HCT116 (cell line): Measurements from ENCODE around the gene NTNG1. TPM values are rescaled to one million over a fixed set of nuclear protein-coding genes. Genes with fewer than 3 reads are reported as not detected.

Experiments used
- ATAC-seq: fragments of 200-7000 bp; cut with Tn5 transposase; 2 replicates; pipeline ENCODE4 v1.9.1; 2020; ENCODE audit warnings: mild to moderate bottlenecking, moderate library complexity
- BruUV-seq: library from RNA; stranded (reverse); fragments of 400-500 nt; replicated peaks from 2 replicates; lab custom pipeline; 2021; lab: Mats Ljungman, UMichigan
- CTCF ChIA-PET: fragments of 300-600 bp; sonication (Branson Sonifier 250); formaldehyde crosslinking; loops from one replicate; lab custom pipeline; 2021; ENCODE audit warnings: antibody characterized with exemption; lab: Charles Lee
- POLR2A ChIA-PET: fragments of 300-600, 350-600 bp; sonication (Branson Sonifier 250); formaldehyde crosslinking; loops from one replicate; lab custom pipeline; 2021; ENCODE audit warnings: antibody characterized with exemption; lab: Charles Lee
- RAD21 ChIA-PET, 2 experiments: fragments of 300-600 bp; sonication (Branson Sonifier 250); formaldehyde crosslinking; loops; one replicate each; lab custom pipeline; 2023; ENCODE audit warnings: low total read pairs in 2 of 2; ENCODE audit not compliant: uncharacterized antibody in 2 of 2, unreplicated experiment in 2 of 2, low non-redundant PET in 1 of 2; lab: Charles Lee
- DNase-seq: peaks from one replicate; pipeline ENCODE4 v3.0.0-alpha.2; 2010; ENCODE audit warnings: low read depth, low spot score
- H2AFZ ChIP-seq: fragments of 200-600 bp; shearing (Covaris generic), sonication (generic); 2 replicates; pipeline ENCODE4 v1.6.1; 2017; ENCODE audit warnings: low read depth, mixed run types, mixed read lengths, antibody characterized with exemption, low read length; ENCODE audit not compliant: poor library complexity, severe bottlenecking
- H3K27ac ChIP-seq: 2 replicates; pipeline ENCODE4 v1.5.1; 2012; ENCODE audit warnings: low read depth, low read length
- H3K27me3 ChIP-seq: fragments of 200-600 bp; sonication (generic); 2 replicates; pipeline ENCODE4 v1.6.1; 2016; ENCODE audit warnings: mixed run types, low read length, mixed read lengths; ENCODE audit not compliant: insufficient read depth
- H3K36me3 ChIP-seq, 2 experiments: fragments of 200-500 bp in 1 of 2; fragments of 200-600 bp in 1 of 2; sonication (Bioruptor generic) in 1 of 2; sonication (generic) in 1 of 2; 2 replicates each; pipeline versions ENCODE4 v1.5.1 to v1.6.1; 2014 to 2016; ENCODE audit warnings: low read length in 2 of 2, inconsistent platforms in 1 of 2, mixed read lengths in 1 of 2, mixed run types in 1 of 2; ENCODE audit not compliant: insufficient read depth in 2 of 2, control insufficient read depth in 1 of 2
- H3K4me1 ChIP-seq, 2 experiments: fragments of 200-600 bp in 1 of 2; sonication (generic) in 1 of 2; 2 replicates each; pipeline versions ENCODE4 v1.5.1 to v1.6.1; 2012 to 2017; ENCODE audit warnings: low read length in 2 of 2, inconsistent platforms in 1 of 2, mild to moderate bottlenecking in 1 of 2, mixed read lengths in 1 of 2, mixed run types in 1 of 2, moderate library complexity in 1 of 2; ENCODE audit not compliant: insufficient read depth in 2 of 2, control insufficient read depth in 1 of 2
- H3K4me2 ChIP-seq: fragments of 200-600 bp; sonication (generic); 2 replicates; pipeline ENCODE4 v1.6.1; 2017; ENCODE audit warnings: mixed run types, low read length, mixed read lengths
- H3K4me3 ChIP-seq, 2 experiments: fragments of 200-600 bp in 1 of 2; sonication (generic) in 1 of 2; replicated peaks in 1 of 2; 2 replicates each; pipeline ENCODE4 v1.5.1; 2011 to 2016; ENCODE audit warnings: low read length in 2 of 2, control low read depth in 1 of 2, low read depth in 1 of 2, mild to moderate bottlenecking in 1 of 2, mixed read lengths in 1 of 2, mixed run types in 1 of 2
- H3K79me2 ChIP-seq: fragments of 200-600 bp; sonication (generic); 2 replicates; pipeline ENCODE4 v1.6.1; 2017; ENCODE audit warnings: mild to moderate bottlenecking, mixed run types, low read length, moderate library complexity, mixed read lengths; ENCODE audit not compliant: insufficient read depth
- H3K9ac ChIP-seq: fragments of 200-600 bp; sonication (generic); 2 replicates; pipeline ENCODE4 v1.6.1; 2016; ENCODE audit warnings: low read length, mixed read lengths
- H3K9me2 ChIP-seq: fragments of 200-600 bp; sonication (generic), shearing (Covaris generic); 2 replicates; pipeline ENCODE4 v1.6.1; 2017; ENCODE audit warnings: mixed run types, mild to moderate bottlenecking, moderate library complexity; ENCODE audit not compliant: insufficient read depth
- H3K9me3 ChIP-seq, 2 experiments: fragments of 200-500 bp in 1 of 2; fragments of 200-600 bp in 1 of 2; sonication (Bioruptor generic) in 1 of 2; sonication (generic) in 1 of 2; 2 replicates each; pipeline ENCODE4 v1.6.1; 2014 to 2017; ENCODE audit warnings: low read length in 2 of 2, mixed read lengths in 2 of 2, inconsistent platforms in 1 of 2, low read depth in 1 of 2, mild to moderate bottlenecking in 1 of 2, mixed run types in 1 of 2, moderate library complexity in 1 of 2; ENCODE audit not compliant: control insufficient read depth in 1 of 2, insufficient read depth in 1 of 2
- H4K20me1 ChIP-seq: fragments of 200-600 bp; sonication (generic), shearing (Covaris generic); 2 replicates; pipeline ENCODE4 v1.6.1; 2017; ENCODE audit warnings: mixed run types, mild to moderate bottlenecking, moderate library complexity; ENCODE audit not compliant: insufficient read depth
- CBX3 ChIP-seq: IDR thresholded peaks from 2 replicates; pipeline ENCODE4 v1.6.1; 2012; ENCODE audit warnings: low read depth
- CEBPB ChIP-seq: IDR thresholded peaks from 2 replicates; pipeline ENCODE4 v1.6.1; 2012; ENCODE audit warnings: low read depth
- EGR1 ChIP-seq: IDR thresholded peaks from 2 replicates; pipeline ENCODE4 v1.6.1; 2012; ENCODE audit warnings: low read depth
- ELF1 ChIP-seq: IDR thresholded peaks from 2 replicates; pipeline ENCODE4 v1.6.1; 2012; ENCODE audit warnings: low read depth, borderline replicate concordance
- EZH2 ChIP-seq: fragments of 200-600 bp; sonication (generic); IDR thresholded peaks from 2 replicates; pipeline ENCODE4 v1.6.1; 2017; ENCODE audit warnings: antibody characterized with exemption, mixed run types
- JUND ChIP-seq: IDR thresholded peaks from 2 replicates; pipeline ENCODE4 v1.6.1; 2012
- RAD21 ChIP-seq: IDR thresholded peaks from 2 replicates; pipeline ENCODE4 v1.6.1; 2012; ENCODE audit warnings: low read depth, mild to moderate bottlenecking
- SIN3A ChIP-seq: IDR thresholded peaks from 2 replicates; pipeline ENCODE4 v1.6.1; 2012; ENCODE audit warnings: low read depth
- SP1 ChIP-seq: IDR thresholded peaks from 2 replicates; pipeline ENCODE4 v1.6.1; 2012; ENCODE audit warnings: low read depth
- TCF7L2 ChIP-seq: IDR thresholded peaks from 2 replicates; pipeline ENCODE4 v1.7.0; 2011; ENCODE audit warnings: borderline replicate concordance, inconsistent platforms; ENCODE audit not compliant: insufficient read depth, insufficient read length; ENCODE audit errors: extremely low read depth
- ZFX ChIP-seq: fragments of 450-650 bp; IDR thresholded peaks from 2 replicates; pipeline ENCODE4 v1.6.1; 2017
- intact Hi-C: fragments of 100-400 bp; cut with micrococcal nuclease; formaldehyde crosslinking; loops from 2 replicates; pipeline ENCODE4 v1.10.0; 2022
- total RNA-seq: library from RNA; stranded (reverse); gene quantifications from one replicate; pipeline ENCODE4 v1.2.1, GENCODE V29; 2021; ENCODE audit not compliant: unreplicated experiment
- TF ChIP-seq, protein P1 (sequence below): IDR thresholded peaks from 2 replicates; pipeline ENCODE4 v1.6.1; 2012
- TF ChIP-seq, protein P2 (sequence below): IDR thresholded peaks from 2 replicates; pipeline ENCODE4 v1.6.1; 2011; ENCODE audit warnings: mild to moderate bottlenecking, low read length, moderate library complexity; ENCODE audit not compliant: insufficient replicate concordance; ENCODE audit errors: extremely low read depth
- TF ChIP-seq, protein P3 (sequence below), 3 experiments: fragments of 200-600 bp in 1 of 3; sonication (generic) in 1 of 3; IDR thresholded peaks in 2 of 3; conservative IDR thresholded peaks in 1 of 3; 2 replicates each; pipeline ENCODE4 v1.5.1; 2012 to 2017; ENCODE audit warnings: low read depth in 2 of 3, low read length in 2 of 3, antibody characterized with exemption in 1 of 3, borderline replicate concordance in 1 of 3, control low read depth in 1 of 3, mild to moderate bottlenecking in 1 of 3, mixed read lengths in 1 of 3, mixed run types in 1 of 3, moderate library complexity in 1 of 3; ENCODE audit not compliant: insufficient read depth in 1 of 3

NTNG1 gene
- total RNA-seq, 1 experiment from 2014 or later, result not detected

DNA sequence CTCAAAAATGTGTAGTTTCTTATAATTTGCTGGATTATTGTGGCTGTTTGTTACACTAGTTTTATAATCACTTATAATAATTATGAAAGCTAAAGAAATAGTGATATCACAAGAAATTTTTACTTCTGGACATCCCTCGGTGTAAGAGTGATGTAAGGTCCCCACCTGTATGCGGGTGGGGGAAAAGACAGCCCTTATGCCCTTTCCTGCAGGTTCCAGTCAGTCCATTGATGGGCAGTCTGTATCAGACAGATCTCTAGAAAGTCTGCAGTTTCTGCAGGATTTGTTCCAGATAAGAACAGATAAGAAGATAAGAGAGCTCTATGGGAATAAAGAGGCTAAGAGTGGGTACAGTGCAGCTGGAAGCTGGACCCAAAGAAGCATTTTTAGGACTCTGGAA is 89.3 kb downstream of the NTNG1 start (continued):
- TF ChIP-seq, protein P1, sequence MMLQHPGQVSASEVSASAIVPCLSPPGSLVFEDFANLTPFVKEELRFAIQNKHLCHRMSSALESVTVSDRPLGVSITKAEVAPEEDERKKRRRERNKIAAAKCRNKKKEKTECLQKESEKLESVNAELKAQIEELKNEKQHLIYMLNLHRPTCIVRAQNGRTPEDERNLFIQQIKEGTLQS, result no peak
- no peak for TF ChIP-seq ELF1

DNA sequence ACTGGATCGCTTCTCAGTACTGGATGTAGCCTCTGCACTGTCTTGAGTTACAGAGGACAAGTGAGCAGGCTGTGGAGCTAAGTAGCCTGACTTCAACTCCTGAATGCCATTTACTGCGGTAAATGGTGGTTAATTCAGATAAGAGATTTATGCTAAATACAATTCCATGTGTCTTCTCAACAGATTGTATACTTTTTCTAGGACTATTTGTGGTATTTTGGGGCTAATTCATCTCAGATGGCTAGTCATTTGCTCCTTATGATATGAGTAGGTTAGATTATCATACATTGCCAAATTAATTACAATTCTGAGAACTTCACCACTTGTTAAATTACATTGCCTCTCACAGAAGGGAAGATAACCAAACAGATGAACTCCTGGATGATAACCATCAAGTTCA is 90.5 kb downstream of the NTNG1 start:
- BruUV-seq, result no TSS peak
- H4K20me1 ChIP-seq, result no peaks in the 10 kb centered on the region
- no peak overlapping the region for H3K27ac ChIP-seq
- TF ChIP-seq TCF7L2, result no peak
- TF ChIP-seq, protein P2, sequence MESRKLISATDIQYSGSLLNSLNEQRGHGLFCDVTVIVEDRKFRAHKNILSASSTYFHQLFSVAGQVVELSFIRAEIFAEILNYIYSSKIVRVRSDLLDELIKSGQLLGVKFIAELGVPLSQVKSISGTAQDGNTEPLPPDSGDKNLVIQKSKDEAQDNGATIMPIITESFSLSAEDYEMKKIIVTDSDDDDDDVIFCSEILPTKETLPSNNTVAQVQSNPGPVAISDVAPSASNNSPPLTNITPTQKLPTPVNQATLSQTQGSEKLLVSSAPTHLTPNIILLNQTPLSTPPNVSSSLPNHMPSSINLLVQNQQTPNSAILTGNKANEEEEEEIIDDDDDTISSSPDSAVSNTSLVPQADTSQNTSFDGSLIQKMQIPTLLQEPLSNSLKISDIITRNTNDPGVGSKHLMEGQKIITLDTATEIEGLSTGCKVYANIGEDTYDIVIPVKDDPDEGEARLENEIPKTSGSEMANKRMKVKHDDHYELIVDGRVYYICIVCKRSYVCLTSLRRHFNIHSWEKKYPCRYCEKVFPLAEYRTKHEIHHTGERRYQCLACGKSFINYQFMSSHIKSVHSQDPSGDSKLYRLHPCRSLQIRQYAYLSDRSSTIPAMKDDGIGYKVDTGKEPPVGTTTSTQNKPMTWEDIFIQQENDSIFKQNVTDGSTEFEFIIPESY, result no peak
- POLR2A ChIA-PET, result no interaction called here
- no peaks in the 10 kb centered on the region for H3K79me2 ChIP-seq
- intact Hi-C loops, result no loop called here
- no peak overlapping the region for H3K4me3 ChIP-seq
- no peaks in the 10 kb centered on the region for H3K4me1 ChIP-seq
- CTCF ChIA-PET, result no interaction called here
- no peak overlapping the region for H3K9ac ChIP-seq
- DNase-seq (no peak), ATAC-seq (no peak)
- H3K27me3 ChIP-seq, result no peaks in the 10 kb centered on the region
- H3K36me3 ChIP-seq, result no peaks in the 10 kb centered on the region
- H3K9me2 ChIP-seq, result no peaks in the 10 kb centered on the region
- RAD21 ChIA-PET, result no interaction called here
- H3K4me2 ChIP-seq, result no peak overlapping the region
- H2AFZ ChIP-seq, result no peak overlapping the region
- peaks cover 5 to 34% of the 10 kb centered on the region in 2 experiments; a peak in 2 of 4 replicates for H3K9me3 ChIP-seq

DNA sequence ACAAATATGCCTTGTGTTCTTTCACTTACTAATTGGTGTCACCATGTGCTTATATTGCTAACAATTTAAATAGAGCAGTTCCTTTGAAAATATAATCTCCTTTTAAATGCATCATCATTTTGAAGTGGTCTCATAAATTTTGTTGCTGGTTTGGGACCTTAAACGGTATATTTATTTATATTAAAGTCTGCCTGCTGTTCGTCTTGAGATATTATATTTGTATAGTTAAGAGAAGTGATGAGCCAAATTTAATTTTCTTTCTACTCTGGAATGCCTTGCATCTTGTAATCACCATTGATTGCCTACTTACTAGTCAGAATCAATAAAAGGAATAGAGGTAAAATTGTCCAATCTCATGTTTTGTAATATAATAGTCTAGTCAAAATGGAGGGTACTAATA is 91.6 kb downstream of the NTNG1 start:
- Histone ChIP-seq H4K20me1 (no peaks in the 10 kb centered on the region), H3K79me2 (no peaks in the 10 kb centered on the region), H3K27ac (no peak overlapping the region), H3K4me2 (no peak overlapping the region), H3K4me1 (no peaks in the 10 kb centered on the region), H3K9ac (no peak overlapping the region), H3K4me3 (no peak overlapping the region), H3K27me3 (no peaks in the 10 kb centered on the region), H3K9me3 (peaks cover 5 to 34% of the 10 kb centered on the region in 2 experiments; a peak in 2 of 4 replicates), H3K36me3 (no peaks in the 10 kb centered on the region), H2AFZ (no peak overlapping the region), H3K9me2 (no peaks in the 10 kb centered on the region)
- no peak for ATAC-seq
- intact Hi-C loops, result no loop called here
- ChIA-PET CTCF (no interaction called here), POLR2A (no interaction called here), RAD21 (no interaction called here)
- no peak for DNase-seq
- TF ChIP-seq, protein P3, sequence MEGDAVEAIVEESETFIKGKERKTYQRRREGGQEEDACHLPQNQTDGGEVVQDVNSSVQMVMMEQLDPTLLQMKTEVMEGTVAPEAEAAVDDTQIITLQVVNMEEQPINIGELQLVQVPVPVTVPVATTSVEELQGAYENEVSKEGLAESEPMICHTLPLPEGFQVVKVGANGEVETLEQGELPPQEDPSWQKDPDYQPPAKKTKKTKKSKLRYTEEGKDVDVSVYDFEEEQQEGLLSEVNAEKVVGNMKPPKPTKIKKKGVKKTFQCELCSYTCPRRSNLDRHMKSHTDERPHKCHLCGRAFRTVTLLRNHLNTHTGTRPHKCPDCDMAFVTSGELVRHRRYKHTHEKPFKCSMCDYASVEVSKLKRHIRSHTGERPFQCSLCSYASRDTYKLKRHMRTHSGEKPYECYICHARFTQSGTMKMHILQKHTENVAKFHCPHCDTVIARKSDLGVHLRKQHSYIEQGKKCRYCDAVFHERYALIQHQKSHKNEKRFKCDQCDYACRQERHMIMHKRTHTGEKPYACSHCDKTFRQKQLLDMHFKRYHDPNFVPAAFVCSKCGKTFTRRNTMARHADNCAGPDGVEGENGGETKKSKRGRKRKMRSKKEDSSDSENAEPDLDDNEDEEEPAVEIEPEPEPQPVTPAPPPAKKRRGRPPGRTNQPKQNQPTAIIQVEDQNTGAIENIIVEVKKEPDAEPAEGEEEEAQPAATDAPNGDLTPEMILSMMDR (IDR thresholded peaks at IDR 0.05 in 2 of 3, conservative IDR thresholded peaks at IDR 0.05 in 1 of 3; ENCODE audit: borderline replicate concordance in 1 of 3, insufficient read depth in 1 of 3, low read depth in 2 of 3, low read length in 2 of 3), result no peak
- TF ChIP-seq EGR1 (no peak), CEBPB (no peak), RAD21 (no peak), JUND (no peak), ELF1 (no peak), ZFX (no peak), SP1 (no peak), EZH2 (no peak), SIN3A (no peak), CBX3 (no peak), TCF7L2 (no peak)
- TF ChIP-seq, protein P1, result no peak
- BruUV-seq, result no TSS peak
